ENCODE data around the gene FAM111A. TPM values are rescaled to one million over a fixed set of nuclear protein-coding genes. Genes with fewer than 3 reads are reported as not detected.
A peak's percentile ranks its signal among the peaks of the same experiment; 100 is the strongest.

The FAM111A gene
- total and polyA plus RNA-seq, 10 of the 15 experiments (the other 5 are each of a cell fraction or from before 2014, with no cell fraction given) = 26.6 to 95.0 (median 67.5) TPM

DNA sequence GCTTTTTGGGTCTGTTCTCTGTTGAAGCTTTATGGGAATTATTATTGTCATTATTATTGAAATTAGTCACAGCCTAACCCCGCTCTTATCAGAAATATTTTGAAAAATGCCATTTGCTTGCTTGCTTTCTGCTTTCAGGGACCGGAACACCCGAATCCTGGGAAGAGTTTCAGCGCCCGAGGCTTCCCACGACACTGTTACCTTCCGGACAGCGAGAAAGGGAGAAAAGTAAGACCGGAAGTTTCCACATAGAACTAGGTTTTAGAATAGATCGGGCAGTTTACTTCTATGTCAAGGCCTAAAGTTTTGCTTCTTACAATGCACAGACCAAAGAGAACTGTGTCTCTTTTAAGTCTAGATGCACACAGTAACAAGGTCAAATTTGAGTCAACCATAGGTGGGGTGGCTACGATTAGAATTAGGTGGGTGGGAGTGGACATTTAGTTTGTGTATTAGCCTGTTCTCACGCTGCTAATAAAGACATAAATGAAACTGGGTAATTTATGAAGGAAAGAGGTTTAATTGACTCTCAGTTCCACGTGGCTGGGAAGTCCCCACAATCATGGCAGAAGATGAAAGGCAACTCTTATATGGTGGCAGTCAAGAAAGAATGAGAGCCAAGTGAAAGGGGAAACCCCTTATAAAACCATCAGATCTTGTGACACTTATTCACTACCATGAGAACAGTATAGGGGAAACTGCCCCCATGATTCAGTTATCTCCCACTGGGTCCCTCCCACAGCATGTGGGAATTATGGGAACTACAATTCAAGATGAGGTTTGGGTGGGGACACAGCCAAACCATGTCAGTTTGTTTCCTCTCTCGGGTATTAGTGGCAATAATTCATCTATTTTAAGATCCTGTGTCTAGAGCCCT is 57.1 kb downstream of the FAM111A start (continued):
- TF ChIP-seq IRF4 (IDR thresholded peaks at IDR 0.05; ENCODE audit: low read depth, low read length) (0 out of 2 replicates have a peak, but pooled peaks have one; percentile 29), NRF1 (conservative IDR thresholded peaks at IDR 0.05; ENCODE audit: low read depth, low read length) (no peak), NR2C2 (IDR thresholded peaks at IDR 0.05; ENCODE audit: borderline replicate concordance, control insufficient read depth, insufficient read length, low read depth) (no peak), BRCA1 (IDR thresholded peaks at IDR 0.05; ENCODE audit: low read depth, low read length) (no peak), ELK1 (IDR thresholded peaks at IDR 0.05; ENCODE audit: low read depth, low read length) (0 out of 2 replicates have a peak, but pooled peaks have one; percentile 52), POLR2A (IDR thresholded peaks at IDR 0.05; ENCODE audit: low read depth, low read length) (no peak), HDAC2 (IDR thresholded peaks at IDR 0.05) (no peak), ZSCAN29 (IDR thresholded peaks at IDR 0.05) (0 out of 2 replicates have a peak, but pooled peaks have one; percentile 57), FOXK2 (IDR thresholded peaks at IDR 0.05) (no peak), SIX5 (IDR thresholded peaks at IDR 0.05; ENCODE audit: low read depth, low read length, severe bottlenecking) (no peak), RBBP5 (conservative IDR thresholded peaks at IDR 0.05) (no peak), CHD1 (IDR thresholded peaks at IDR 0.05; ENCODE audit: low read depth, low read length) (no peak), CHD4 (IDR thresholded peaks at IDR 0.05) (no peak), SP1 (IDR thresholded peaks at IDR 0.05; ENCODE audit: low read depth, low read length) (no peak), SKIL (IDR thresholded peaks at IDR 0.05; ENCODE audit: low read depth, poor library complexity, severe bottlenecking) (peak; percentile 82), RB1 (IDR thresholded peaks at IDR 0.05; ENCODE audit: borderline replicate concordance) (peak; percentile 80; the same call in 1 of the 2 replicates), TARDBP (IDR thresholded peaks at IDR 0.05; ENCODE audit: borderline replicate concordance) (0 out of 2 replicates have a peak, but pooled peaks have one; percentile 50), TBL1XR1 (IDR thresholded peaks at IDR 0.05; ENCODE audit: low read depth, low read length) (0 out of 2 replicates have a peak, but pooled peaks have one; percentile 28), PAX5 (IDR thresholded peaks at IDR 0.05; ENCODE audit: borderline replicate concordance, low read depth, low read length) (no peak), FOS (IDR thresholded peaks at IDR 0.05; ENCODE audit: borderline replicate concordance, extremely low read depth, insufficient read length) (no peak)
- TF ChIP-seq, protein P1, sequence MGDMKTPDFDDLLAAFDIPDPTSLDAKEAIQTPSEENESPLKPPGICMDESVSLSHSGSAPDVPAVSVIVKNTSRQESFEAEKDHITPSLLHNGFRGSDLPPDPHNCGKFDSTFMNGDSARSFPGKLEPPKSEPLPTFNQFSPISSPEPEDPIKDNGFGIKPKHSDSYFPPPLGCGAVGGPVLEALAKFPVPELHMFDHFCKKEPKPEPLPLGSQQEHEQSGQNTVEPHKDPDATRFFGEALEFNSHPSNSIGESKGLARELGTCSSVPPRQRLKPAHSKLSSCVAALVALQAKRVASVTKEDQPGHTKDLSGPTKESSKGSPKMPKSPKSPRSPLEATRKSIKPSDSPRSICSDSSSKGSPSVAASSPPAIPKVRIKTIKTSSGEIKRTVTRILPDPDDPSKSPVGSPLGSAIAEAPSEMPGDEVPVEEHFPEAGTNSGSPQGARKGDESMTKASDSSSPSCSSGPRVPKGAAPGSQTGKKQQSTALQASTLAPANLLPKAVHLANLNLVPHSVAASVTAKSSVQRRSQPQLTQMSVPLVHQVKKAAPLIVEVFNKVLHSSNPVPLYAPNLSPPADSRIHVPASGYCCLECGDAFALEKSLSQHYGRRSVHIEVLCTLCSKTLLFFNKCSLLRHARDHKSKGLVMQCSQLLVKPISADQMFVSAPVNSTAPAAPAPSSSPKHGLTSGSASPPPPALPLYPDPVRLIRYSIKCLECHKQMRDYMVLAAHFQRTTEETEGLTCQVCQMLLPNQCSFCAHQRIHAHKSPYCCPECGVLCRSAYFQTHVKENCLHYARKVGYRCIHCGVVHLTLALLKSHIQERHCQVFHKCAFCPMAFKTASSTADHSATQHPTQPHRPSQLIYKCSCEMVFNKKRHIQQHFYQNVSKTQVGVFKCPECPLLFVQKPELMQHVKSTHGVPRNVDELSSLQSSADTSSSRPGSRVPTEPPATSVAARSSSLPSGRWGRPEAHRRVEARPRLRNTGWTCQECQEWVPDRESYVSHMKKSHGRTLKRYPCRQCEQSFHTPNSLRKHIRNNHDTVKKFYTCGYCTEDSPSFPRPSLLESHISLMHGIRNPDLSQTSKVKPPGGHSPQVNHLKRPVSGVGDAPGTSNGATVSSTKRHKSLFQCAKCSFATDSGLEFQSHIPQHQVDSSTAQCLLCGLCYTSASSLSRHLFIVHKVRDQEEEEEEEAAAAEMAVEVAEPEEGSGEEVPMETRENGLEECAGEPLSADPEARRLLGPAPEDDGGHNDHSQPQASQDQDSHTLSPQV (IDR thresholded peaks at IDR 0.05) = no peak; the same call in 1 of the 2 replicates
- TF ChIP-seq, protein P2, sequence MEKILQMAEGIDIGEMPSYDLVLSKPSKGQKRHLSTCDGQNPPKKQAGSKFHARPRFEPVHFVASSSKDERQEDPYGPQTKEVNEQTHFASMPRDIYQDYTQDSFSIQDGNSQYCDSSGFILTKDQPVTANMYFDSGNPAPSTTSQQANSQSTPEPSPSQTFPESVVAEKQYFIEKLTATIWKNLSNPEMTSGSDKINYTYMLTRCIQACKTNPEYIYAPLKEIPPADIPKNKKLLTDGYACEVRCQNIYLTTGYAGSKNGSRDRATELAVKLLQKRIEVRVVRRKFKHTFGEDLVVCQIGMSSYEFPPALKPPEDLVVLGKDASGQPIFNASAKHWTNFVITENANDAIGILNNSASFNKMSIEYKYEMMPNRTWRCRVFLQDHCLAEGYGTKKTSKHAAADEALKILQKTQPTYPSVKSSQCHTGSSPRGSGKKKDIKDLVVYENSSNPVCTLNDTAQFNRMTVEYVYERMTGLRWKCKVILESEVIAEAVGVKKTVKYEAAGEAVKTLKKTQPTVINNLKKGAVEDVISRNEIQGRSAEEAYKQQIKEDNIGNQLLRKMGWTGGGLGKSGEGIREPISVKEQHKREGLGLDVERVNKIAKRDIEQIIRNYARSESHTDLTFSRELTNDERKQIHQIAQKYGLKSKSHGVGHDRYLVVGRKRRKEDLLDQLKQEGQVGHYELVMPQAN (conservative IDR thresholded peaks at IDR 0.05) = no peak

Measured in GM12878 (cell line).